Measurements from ENCODE around the gene PDCD11.

The PDCD11 gene

GRCh38 chr10:103491729-103492364 is 95.4 kb downstream of the PDCD11 start:
- H3K36me3 ChIP-seq (ENCODE audit: insufficient read depth, low read length) = no peaks in the 10 kb centered on the region
- peaks cover 31% of the 10 kb centered on the region for H3K27me3 ChIP-seq (ENCODE audit: insufficient read depth, low read length)
- no peak overlapping the region for H3K4me3 ChIP-seq (ENCODE audit: low read depth, low read length)
- H3K4me1 ChIP-seq (ENCODE audit: control insufficient read depth, insufficient read depth, low read length, unreplicated experiment) = peaks cover 19% of the 10 kb centered on the region
- no peaks in the 10 kb centered on the region for H3K79me2 ChIP-seq (ENCODE audit: control insufficient read depth, insufficient read depth, low read length, unreplicated experiment)
- no peak overlapping the region for H2AFZ ChIP-seq (ENCODE audit: low read length, unreplicated experiment)
- peak overlapping the region; percentile 3; the same call in 1 of the 2 replicates for H3K27ac ChIP-seq (ENCODE audit: low read depth, low read length)

GRCh38 chr10:103492655-103493261 is 96.3 kb downstream of the PDCD11 start:
- Histone ChIP-seq H3K79me2 (ENCODE audit: control insufficient read depth, insufficient read depth, low read length, unreplicated experiment) (no peaks in the 10 kb centered on the region), H3K27me3 (ENCODE audit: insufficient read depth, low read length) (peaks cover 41% of the 10 kb centered on the region), H3K27ac (ENCODE audit: low read depth, low read length) (peak overlapping the region; percentile 3; the same call in 1 of the 2 replicates), H3K4me1 (ENCODE audit: control insufficient read depth, insufficient read depth, low read length, unreplicated experiment) (peaks cover 19% of the 10 kb centered on the region), H3K36me3 (ENCODE audit: insufficient read depth, low read length) (no peaks in the 10 kb centered on the region), H3K4me3 (ENCODE audit: low read depth, low read length) (peak overlapping the region; percentile 77; the same call in 1 of the 2 replicates), H2AFZ (ENCODE audit: low read length, unreplicated experiment) (peak overlapping the region; percentile 32)

- Histone ChIP-seq H3K27me3 (ENCODE audit: insufficient read depth, low read length) (peaks cover 43% of the 10 kb centered on the region), H3K79me2 (ENCODE audit: control insufficient read depth, insufficient read depth, low read length, unreplicated experiment) (no peaks in the 10 kb centered on the region)
Measured at GRCh38 chr10:103493362-103493915, 97.0 kb downstream of the PDCD11 start, which contains the start of gene NEURL1. Gene NEURL1 (plus strand): TSS chr10:103493705. CDS start chr10:103494388, 683 bp downstream.

GRCh38 chr10:103493916-103494877 is 97.8 kb downstream of the PDCD11 start:
- H3K27ac ChIP-seq (ENCODE audit: low read depth, low read length) = no peak overlapping the region
- peaks cover 51% of the 10 kb centered on the region for H3K27me3 ChIP-seq (ENCODE audit: insufficient read depth, low read length)
- H3K4me1 ChIP-seq (ENCODE audit: control insufficient read depth, insufficient read depth, low read length, unreplicated experiment) = peaks cover 19% of the 10 kb centered on the region
- H3K36me3 ChIP-seq (ENCODE audit: insufficient read depth, low read length) = no peaks in the 10 kb centered on the region
- H2AFZ ChIP-seq (ENCODE audit: low read length, unreplicated experiment) = no peak overlapping the region
- H3K4me3 ChIP-seq (ENCODE audit: low read depth, low read length) = peak overlapping the region; percentile 77
- H3K79me2 ChIP-seq (ENCODE audit: control insufficient read depth, insufficient read depth, low read length, unreplicated experiment) = no peaks in the 10 kb centered on the region

More at GRCh38 chr10:103493362-103493915, 97.0 kb downstream of the PDCD11 start, which contains the start of gene NEURL1:
- Histone ChIP-seq H2AFZ (ENCODE audit: low read length, unreplicated experiment) (peak within 1 kb of the TSS; percentile 32), H3K4me3 (ENCODE audit: low read depth, low read length) (peak within 1 kb of the TSS; percentile 77), H3K27ac (ENCODE audit: low read depth, low read length) (0 out of 2 replicates have a peak within 1 kb of the TSS, but pooled peaks have one; percentile 3), H3K4me1 (ENCODE audit: control insufficient read depth, insufficient read depth, low read length, unreplicated experiment) (peaks cover 19% of the 10 kb centered on the region), H3K36me3 (ENCODE audit: insufficient read depth, low read length) (no peaks in the 10 kb centered on the region)

GRCh38 chr10:103495321-103495720 is 98.9 kb downstream of the PDCD11 start:
- Histone ChIP-seq H3K36me3 (ENCODE audit: insufficient read depth, low read length) (no peaks in the 10 kb centered on the region), H3K79me2 (ENCODE audit: control insufficient read depth, insufficient read depth, low read length, unreplicated experiment) (no peaks in the 10 kb centered on the region), H3K27me3 (ENCODE audit: insufficient read depth, low read length) (peaks cover 62% of the 10 kb centered on the region), H3K27ac (ENCODE audit: low read depth, low read length) (no peak overlapping the region), H3K4me1 (ENCODE audit: control insufficient read depth, insufficient read depth, low read length, unreplicated experiment) (peaks cover 19% of the 10 kb centered on the region), H2AFZ (ENCODE audit: low read length, unreplicated experiment) (no peak overlapping the region), H3K4me3 (ENCODE audit: low read depth, low read length) (no peak overlapping the region)
